ENCODE results near the gene LRPPRC.
"Not testable (repeated sequence)": the region's sequence is repeated elsewhere in the genome, so short reads cannot be mapped to it uniquely, and the experiment has no call there.

Gene LRPPRC

GRCh38 chr2:43995733-43996533 lies at the start of gene LRPPRC:
Gene LRPPRC, minus strand, starts transcription at chr2:43995989. Its CDS starts 42 bp downstream, at chr2:43995947.
- DNase-seq = peak; percentile 92 to 97

DNA sequence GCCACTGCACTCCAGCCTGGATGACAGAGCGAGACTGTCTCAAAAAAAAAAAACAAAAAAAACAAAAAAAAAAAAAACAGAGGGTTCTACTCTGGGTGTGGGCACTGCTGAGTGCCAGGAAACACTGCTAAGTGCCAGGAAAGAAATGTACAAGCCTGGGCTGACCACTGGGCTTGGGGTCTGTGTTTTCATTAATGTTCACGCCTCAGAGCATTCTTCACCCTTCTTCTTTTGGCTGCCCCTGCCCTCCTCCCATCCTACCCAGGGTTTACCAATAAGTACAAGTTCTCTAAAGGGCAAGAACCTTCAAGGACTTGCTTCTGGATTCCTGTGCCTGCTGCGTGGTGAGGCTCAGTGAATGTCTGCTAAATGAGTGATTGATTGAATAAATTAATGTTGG lies 49.3 kb upstream of the LRPPRC start:
- DNase-seq = no peak

DNA sequence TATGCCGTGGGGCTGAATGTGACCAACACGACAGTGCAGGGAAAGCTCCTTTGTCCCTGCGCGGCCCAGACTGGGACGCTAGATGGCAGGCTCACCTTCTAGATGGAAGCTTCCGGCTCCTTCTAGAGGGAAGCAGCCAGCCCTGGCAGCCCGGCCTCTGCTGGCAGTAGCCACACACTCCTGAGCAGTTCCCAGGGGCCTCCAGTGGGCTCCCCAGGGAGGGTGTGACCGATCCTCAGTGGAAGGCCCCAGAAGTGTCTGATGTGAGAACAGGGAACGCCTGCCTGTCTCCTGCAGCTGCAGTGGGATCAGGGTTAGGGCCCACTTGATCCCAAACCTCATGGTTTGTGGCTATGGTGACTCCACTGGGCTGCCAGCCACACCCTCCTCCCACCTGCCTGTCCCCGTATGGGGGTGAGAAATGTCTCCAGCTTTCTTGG lies 48.5 kb upstream of the LRPPRC start:
- peak; percentile 51 to 78 for DNase-seq

- DNase-seq = no peak
These were observed 44.6 kb upstream of the LRPPRC start for GRCh38 chr2:44040365-44040764.

GRCh38 chr2:44038277-44038676 lies 42.5 kb upstream of the LRPPRC start:
- DNase-seq = no peak

DNA sequence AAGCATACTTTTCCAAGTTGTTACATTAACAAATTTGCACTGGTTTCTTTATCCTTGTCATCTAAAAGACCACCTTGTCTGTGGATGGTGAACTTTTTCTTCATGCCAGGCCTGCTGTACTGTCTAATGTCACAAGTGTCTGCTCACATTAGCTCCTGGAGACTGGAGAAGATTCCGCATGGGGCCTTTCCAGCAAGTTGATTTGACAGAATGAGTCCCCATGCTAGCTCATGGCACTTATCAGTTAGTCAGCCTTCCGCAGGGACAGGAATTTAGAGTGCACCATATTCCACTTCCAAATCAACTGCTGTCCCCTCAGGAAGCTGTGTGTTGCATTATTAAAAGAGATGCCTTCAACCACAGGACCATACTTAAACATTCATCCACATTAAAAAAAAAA lies 41.4 kb upstream of the LRPPRC start:
- DNase-seq = no peak

- no peak for DNase-seq
These were observed 38.2 kb upstream of the LRPPRC start for GRCh38 chr2:44033947-44034346.

DNA sequence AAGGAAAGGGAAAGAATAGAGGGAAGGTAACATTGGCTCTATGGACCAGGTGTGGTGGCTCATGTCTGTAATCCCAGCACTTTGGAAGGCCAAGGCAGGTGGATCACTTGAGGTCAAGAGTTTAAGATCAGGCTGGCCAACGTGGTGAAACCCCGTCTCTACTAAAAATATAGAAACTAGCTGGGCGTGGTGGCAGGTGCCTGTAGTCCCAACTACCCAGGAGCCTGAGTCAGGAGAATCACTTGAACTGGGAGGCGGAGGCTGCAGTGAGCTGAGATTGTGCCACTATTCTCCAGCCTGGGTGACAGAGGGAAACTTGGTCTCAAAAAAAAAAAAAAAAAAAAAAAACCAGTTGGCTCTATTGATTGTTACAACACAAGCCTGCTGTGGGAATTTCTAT lies 31.3 kb upstream of the LRPPRC start:
- DNase-seq = not testable (repeated sequence)

DNA sequence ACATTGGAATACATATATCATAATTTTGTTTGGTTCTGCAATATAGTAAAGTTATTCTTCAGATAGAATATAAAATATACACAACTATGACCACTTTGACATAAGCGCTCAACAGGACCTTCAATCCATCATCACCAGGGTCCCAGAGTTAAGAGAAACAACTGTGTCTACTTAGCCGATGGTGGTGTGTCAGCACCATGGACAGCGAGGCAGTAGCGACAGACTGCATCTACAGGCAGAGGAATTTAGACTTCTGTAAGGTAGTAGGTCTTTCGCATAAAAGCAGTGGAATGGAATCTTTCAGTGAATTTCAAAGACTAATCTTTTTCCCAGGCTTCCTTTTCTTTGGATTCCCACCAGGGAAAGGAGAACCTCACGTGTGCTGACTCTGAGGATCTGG lies 20.5 kb upstream of the LRPPRC start:
- no peak for DNase-seq

- DNase-seq = no peak
These were observed 19.4 kb upstream of the LRPPRC start for GRCh38 chr2:44015239-44015638.

DNA sequence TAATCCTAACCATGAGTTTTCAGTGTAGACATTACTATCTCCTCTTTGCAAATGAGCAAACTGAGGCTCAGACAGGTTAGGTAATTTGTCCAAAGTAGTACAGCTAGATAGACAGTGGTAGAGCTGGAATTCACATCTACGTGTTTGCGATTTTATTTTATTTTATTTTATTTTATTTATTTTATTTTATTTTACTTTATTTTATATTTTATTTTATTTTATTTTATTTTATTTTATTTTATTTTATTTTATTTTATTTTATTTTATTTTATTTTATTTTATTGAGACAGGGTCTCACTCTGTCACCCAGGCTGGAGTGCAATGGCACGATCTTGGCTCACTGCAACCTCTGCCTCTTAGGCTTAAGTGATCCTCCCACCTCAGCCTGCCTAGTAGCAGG lies 17.4 kb upstream of the LRPPRC start:
- not testable (repeated sequence) for DNase-seq

DNA sequence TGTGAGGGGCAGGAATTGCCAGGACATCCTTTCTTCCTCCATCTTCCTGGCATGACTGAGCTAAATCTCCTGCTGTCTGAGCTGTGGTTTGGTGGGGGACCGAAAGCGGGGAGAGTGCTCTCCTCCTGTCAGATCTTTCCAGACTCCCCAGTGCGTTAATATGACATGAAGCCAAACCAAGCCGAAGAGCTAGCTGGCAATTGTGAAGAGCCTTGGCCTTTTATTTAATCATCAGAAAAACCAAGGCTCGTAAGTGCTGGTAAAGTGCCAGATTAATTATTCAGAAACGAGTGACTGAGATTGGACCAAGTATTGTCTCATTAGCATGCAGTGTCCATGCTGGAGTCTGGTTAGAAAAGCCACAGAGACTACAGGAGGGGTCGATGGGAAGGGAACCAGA lies 14.5 kb upstream of the LRPPRC start:
- DNase-seq = no peak

DNA sequence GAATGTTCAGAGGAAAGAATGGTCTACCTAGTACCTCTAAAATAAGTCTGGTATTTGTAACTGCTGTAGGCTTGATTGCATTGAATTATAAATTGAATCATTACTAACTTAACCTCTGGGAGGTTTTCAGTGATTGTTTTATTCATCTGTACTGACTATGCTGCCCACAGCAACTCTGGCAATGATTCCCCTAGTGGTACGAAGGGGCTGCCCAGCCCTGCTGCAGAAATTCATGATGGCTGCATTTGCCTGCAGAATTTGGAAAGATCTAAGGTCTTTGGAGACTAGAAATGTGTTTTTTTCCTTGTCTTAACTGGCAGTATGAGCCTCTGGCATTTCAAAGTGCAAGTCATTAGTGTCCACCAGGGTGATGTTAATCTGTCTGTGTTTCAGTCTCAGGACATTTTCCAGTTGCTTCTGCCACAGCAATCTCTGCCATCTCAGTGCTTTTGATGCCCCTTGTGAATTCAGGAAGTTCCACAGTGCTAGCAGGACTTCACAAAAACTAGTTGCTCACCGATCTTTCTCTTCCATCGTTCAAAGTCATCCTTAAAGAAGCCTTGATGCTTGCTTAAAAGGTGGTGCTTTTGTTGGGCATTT lies 13.4 kb upstream of the LRPPRC start:
- no peak for DNase-seq

- no peak for DNase-seq
These were observed 10.1 kb upstream of the LRPPRC start for GRCh38 chr2:44005846-44006245.

DNA sequence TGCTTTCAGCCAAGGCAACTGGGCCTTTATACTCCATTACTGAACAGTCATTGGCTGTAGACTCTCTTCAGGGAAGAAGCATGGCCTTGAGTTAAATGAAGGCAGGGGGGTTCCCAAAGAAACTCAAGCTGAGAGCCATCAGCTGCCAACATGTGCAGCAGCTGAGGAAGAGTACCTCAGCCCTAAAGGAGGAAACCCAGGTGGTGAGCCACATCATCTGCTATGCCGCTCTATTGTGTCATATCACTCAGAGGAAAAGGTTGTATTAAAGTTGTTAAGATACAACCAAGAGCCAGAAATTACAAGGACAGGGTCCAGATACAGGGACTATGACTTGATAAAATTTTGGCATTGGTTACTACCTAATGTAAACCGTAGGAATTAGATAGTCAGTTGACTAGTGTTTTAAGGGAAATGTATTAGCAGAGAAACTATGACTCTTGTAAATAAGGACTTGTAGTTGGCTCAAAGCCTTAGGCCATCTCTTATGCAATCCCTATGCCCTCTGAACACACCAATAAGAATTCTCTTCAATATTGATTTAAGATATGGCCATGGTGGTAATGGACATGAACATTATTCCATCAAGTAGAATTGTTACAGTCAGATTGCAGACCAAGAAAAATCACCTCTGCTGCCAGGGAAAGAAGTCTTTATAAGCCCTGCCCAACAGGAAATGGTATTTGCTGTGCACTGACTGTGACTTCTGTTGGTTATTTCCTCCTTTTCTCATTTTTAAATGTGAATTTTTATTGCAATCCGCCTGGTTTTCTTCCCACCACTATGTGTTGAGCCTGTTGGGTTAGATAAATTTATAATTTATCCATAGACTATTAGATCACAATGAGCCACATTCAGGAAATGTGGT lies 9.2 kb upstream of the LRPPRC start:
- DNase-seq = no peak

GRCh38 chr2:44001716-44002115 lies 5.9 kb upstream of the LRPPRC start:
- no peak for DNase-seq

DNA sequence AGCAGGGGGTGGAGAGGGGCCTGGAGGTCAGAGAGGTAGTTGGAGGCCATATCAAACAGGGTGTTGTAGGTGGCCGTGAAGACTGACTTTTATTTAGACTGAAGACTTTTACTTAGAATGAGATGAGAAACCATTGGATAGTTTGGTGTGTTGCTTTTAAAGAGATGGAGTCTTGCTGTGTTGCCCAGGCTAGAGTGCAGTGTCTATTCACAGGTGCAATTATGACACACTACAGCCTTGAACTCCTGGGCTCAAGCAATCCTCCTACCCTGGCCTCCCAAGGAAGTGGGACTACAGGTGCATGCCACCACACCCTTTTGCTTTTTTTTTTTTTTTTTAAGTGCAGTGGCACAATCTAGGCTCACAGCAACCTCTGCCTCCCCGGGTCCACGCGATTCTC lies 2.5 kb upstream of the LRPPRC start:
- no peak for DNase-seq

GRCh38 chr2:43993437-43993836 lies 2.4 kb downstream of the LRPPRC start:
- no peak for DNase-seq

- no peak for DNase-seq
These were observed 6.2 kb downstream of the LRPPRC start for GRCh38 chr2:43989545-43989944.

DNA sequence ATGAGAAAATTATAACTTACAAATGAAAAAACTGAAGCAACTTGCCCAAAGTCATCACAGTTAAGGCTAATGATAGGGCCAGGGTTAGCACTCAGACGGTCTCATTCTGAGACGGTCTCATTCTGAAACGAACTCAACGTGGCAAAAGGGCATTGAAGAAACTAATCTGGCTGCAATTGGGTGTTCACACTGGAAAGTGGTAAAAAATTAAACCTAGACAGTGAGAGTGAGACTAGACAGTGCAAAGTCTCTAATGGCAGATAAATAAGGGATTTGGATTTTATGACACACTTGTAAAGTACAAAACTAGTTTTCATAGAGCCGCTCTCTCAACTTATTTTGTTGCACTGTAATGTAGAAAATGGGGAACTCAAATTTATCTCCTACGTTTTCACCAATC lies 9.2 kb downstream of the LRPPRC start:
- DNase-seq = no peak

DNA sequence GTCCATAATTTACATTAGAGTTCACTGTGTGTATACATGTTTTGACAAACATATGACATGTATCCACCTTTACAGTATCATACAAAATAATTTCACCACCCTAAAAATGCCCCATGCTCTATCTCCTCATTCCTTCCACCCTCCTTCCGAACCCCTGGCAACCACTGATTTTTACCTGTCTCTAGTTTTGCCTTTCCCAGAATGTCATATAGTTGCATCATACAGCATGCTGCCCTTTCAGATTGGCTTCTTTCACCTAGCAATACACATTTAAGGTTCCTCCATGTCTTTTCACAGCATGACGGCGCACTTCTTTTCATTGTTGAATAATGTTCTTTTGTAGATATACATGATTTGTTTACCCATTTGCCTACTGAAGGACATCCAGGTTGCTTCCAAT lies 10.4 kb downstream of the LRPPRC start:
- DNase-seq = no peak

- DNase-seq = no peak
These were observed 11.3 kb downstream of the LRPPRC start for GRCh38 chr2:43984533-43984932.

DNA sequence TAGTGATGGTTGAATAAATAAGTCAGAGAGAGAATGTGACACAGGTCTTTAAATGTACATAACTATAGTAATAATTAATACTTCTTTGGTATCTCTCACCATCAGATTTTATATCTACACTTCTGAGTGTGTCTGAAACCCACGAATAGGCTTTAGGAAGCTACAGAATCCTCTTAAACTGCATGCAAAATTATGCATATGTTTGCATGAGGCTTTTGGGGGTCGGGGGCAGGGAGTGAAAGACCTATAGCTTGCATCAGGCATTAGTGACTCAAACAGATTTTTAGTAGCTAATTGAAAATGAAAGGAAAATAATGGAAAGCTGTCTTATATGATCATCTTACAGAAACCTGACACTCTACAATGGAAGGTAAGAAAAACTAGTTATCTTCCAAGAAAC lies 14.9 kb downstream of the LRPPRC start:
- no peak for DNase-seq
